OCI-LY1 (cell line): ENCODE results near the gene OGFR.

Source experiments
- CTCF ChIP-seq: fragments of 200-600 bp; sonication (generic), shearing (Covaris generic); IDR thresholded peaks from 2 replicates; pipeline ENCODE4 v1.5.1; 2017; ENCODE audit warnings: mild to moderate bottlenecking, antibody characterized with exemption, low read length, moderate library complexity, mixed read lengths
- EZH2 ChIP-seq: fragments of 200-600 bp; sonication (generic), shearing (Covaris generic); IDR thresholded peaks from 2 replicates; pipeline ENCODE4 v1.8.0; 2017; ENCODE audit warnings: borderline replicate concordance, mixed run types, mild to moderate bottlenecking, antibody characterized with exemption, low read length, moderate library complexity, mixed read lengths

DNA sequence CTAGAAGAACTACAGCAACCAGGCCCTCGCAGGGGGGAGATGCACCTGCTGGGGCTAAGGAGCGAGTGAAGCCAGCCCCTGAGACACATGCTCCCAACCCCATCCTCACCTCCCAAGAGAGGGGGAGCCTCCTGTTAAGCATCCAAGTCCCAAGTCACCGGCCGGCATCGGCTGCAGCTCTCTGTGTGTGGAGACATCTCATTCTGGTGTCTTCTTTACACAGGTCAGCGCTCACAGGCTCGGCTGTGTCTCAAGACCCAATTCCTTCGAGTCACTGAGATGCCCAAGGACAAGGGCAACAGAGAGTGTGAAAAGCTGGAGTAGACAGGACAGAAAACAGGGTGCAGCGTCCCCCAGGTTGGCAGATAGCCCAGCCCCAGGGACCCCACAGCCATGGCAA, 29.4 kb upstream of the OGFR start:
- TF ChIP-seq CTCF (no peak), EZH2 (no peak)
